NCI-H2029 treated with DMSO at 0.1 percent for 48 hours (cell line): Measurements from ENCODE around the gene UBE2M.
"Not testable (repeated sequence)": the region's sequence is repeated elsewhere in the genome, so short reads cannot be mapped to it uniquely, and the experiment has no call there.

Source experiments
- DNase-seq: peaks from one replicate; lab custom pipeline; 2025; lab: John Stamatoyannopoulos, UW

The UBE2M gene

GRCh38 chr19:58539169-58539559 is 19.2 kb downstream of the UBE2M start:
- not testable (repeated sequence) for DNase-seq

GRCh38 chr19:58538257-58539168 is 19.9 kb downstream of the UBE2M start:
- peak; percentile 24 for DNase-seq

- DNase-seq: no peak
Observed at GRCh38 chr19:58536852-58537798, 21.3 kb downstream of the UBE2M start.

GRCh38 chr19:58535857-58536256 is 22.6 kb downstream of the UBE2M start:
- DNase-seq: no peak

- DNase-seq: no peak
Observed at GRCh38 chr19:58531034-58531840, 27.2 kb downstream of the UBE2M start.

- DNase-seq: no peak
Observed at GRCh38 chr19:58529405-58529804, 29.0 kb downstream of the UBE2M start.

GRCh38 chr19:58522709-58523108 is 35.7 kb downstream of the UBE2M start:
- no peak for DNase-seq

- DNase-seq: no peak
Observed at GRCh38 chr19:58521651-58522050, 36.8 kb downstream of the UBE2M start.

- DNase-seq: no peak
Observed at GRCh38 chr19:58520257-58520599, 38.2 kb downstream of the UBE2M start.

GRCh38 chr19:58519355-58520256 is 38.8 kb downstream of the UBE2M start, which contains the start of gene ZBTB45:
TSS of gene ZBTB45 (minus strand) at chr19:58519810. CDS start at chr19:58517673, 2,137 bp downstream.
- DNase-seq: peak; percentile 87

GRCh38 chr19:58519087-58519354 is 39.4 kb downstream of the UBE2M start:
- peak; percentile 34 for DNase-seq

GRCh38 chr19:58518256-58519086 is 39.9 kb downstream of the UBE2M start:
- no peak for DNase-seq

GRCh38 chr19:58516964-58517833 is 41.2 kb downstream of the UBE2M start:
- DNase-seq: no peak

GRCh38 chr19:58516246-58516836 is 42.1 kb downstream of the UBE2M start:
- no peak for DNase-seq

- no peak for DNase-seq
Observed at GRCh38 chr19:58515259-58515658, 43.2 kb downstream of the UBE2M start.

GRCh38 chr19:58514564-58515022 is 43.8 kb downstream of the UBE2M start:
- DNase-seq: no peak

GRCh38 chr19:58513694-58514563 is 44.5 kb downstream of the UBE2M start:
- DNase-seq: peak; percentile 61
